Measurements from ENCODE around the gene TACR2.

GRCh38 chr10:69387500-69387899 is 29.2 kb downstream of the TACR2 start:
- TF ChIP-seq, protein P1, sequence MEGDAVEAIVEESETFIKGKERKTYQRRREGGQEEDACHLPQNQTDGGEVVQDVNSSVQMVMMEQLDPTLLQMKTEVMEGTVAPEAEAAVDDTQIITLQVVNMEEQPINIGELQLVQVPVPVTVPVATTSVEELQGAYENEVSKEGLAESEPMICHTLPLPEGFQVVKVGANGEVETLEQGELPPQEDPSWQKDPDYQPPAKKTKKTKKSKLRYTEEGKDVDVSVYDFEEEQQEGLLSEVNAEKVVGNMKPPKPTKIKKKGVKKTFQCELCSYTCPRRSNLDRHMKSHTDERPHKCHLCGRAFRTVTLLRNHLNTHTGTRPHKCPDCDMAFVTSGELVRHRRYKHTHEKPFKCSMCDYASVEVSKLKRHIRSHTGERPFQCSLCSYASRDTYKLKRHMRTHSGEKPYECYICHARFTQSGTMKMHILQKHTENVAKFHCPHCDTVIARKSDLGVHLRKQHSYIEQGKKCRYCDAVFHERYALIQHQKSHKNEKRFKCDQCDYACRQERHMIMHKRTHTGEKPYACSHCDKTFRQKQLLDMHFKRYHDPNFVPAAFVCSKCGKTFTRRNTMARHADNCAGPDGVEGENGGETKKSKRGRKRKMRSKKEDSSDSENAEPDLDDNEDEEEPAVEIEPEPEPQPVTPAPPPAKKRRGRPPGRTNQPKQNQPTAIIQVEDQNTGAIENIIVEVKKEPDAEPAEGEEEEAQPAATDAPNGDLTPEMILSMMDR (conservative IDR thresholded peaks at IDR 0.05; ENCODE audit: low read depth in 2 of 2) = no peak
- TF ChIP-seq EZH2 (IDR thresholded peaks at IDR 0.05; ENCODE audit: low read depth, unreplicated experiment) (no peak), EZH2phosphoT487 (IDR thresholded peaks at IDR 0.05; ENCODE audit: unreplicated experiment) (no peak), CREB1 (CRISPR knock-in tag; IDR thresholded peaks at IDR 0.05; ENCODE audit: low read depth) (no peak), JUNB (IDR thresholded peaks at IDR 0.05; ENCODE audit: unreplicated experiment) (no peak), NANOG (IDR thresholded peaks at IDR 0.05; ENCODE audit: borderline replicate concordance) (no peak), POLR2AphosphoS5 (IDR thresholded peaks at IDR 0.05; ENCODE audit: low read depth) (no peak)
- TF ChIP-seq, protein P2, sequence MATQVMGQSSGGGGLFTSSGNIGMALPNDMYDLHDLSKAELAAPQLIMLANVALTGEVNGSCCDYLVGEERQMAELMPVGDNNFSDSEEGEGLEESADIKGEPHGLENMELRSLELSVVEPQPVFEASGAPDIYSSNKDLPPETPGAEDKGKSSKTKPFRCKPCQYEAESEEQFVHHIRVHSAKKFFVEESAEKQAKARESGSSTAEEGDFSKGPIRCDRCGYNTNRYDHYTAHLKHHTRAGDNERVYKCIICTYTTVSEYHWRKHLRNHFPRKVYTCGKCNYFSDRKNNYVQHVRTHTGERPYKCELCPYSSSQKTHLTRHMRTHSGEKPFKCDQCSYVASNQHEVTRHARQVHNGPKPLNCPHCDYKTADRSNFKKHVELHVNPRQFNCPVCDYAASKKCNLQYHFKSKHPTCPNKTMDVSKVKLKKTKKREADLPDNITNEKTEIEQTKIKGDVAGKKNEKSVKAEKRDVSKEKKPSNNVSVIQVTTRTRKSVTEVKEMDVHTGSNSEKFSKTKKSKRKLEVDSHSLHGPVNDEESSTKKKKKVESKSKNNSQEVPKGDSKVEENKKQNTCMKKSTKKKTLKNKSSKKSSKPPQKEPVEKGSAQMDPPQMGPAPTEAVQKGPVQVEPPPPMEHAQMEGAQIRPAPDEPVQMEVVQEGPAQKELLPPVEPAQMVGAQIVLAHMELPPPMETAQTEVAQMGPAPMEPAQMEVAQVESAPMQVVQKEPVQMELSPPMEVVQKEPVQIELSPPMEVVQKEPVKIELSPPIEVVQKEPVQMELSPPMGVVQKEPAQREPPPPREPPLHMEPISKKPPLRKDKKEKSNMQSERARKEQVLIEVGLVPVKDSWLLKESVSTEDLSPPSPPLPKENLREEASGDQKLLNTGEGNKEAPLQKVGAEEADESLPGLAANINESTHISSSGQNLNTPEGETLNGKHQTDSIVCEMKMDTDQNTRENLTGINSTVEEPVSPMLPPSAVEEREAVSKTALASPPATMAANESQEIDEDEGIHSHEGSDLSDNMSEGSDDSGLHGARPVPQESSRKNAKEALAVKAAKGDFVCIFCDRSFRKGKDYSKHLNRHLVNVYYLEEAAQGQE (IDR thresholded peaks at IDR 0.05; ENCODE audit: unreplicated experiment) = no peak

Data from GM23338 (cell line).